GM10266 (cell line): ENCODE data around the gene UBL7.

ENCODE experiments used
- DNase-seq: peaks from one replicate; pipeline ENCODE4 v3.0.0; 2012; ENCODE audit errors: extremely low spot score
- TF ChIP-seq, protein P1 (sequence below): IDR thresholded peaks from 2 replicates; pipeline ENCODE4 v1.5.1; 2012; ENCODE audit warnings: mild to moderate bottlenecking, low read depth; ENCODE audit not compliant: control insufficient read depth, insufficient read depth; ENCODE audit errors: missing control alignments

Gene UBL7

DNA sequence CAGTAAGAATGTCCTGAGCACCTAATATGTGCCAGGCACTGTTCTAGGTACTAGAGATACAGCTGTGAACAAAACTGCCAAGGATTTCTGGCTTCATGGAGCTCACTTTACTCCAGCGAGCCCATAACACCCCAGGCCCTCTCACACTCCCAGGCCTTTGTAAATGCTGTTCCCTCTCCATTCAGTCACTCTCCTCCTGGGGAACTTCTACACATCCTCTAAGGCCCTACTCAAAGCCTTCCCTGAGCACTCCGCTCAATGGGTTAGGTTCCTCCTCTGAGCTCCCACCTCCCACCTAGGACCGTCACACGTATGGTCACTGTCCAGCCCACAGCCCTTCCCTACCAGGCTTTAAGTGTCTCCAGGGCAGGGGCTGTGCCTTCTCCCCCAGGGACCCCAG lies 54.4 kb downstream of the UBL7 start:
- TF ChIP-seq, protein P1, sequence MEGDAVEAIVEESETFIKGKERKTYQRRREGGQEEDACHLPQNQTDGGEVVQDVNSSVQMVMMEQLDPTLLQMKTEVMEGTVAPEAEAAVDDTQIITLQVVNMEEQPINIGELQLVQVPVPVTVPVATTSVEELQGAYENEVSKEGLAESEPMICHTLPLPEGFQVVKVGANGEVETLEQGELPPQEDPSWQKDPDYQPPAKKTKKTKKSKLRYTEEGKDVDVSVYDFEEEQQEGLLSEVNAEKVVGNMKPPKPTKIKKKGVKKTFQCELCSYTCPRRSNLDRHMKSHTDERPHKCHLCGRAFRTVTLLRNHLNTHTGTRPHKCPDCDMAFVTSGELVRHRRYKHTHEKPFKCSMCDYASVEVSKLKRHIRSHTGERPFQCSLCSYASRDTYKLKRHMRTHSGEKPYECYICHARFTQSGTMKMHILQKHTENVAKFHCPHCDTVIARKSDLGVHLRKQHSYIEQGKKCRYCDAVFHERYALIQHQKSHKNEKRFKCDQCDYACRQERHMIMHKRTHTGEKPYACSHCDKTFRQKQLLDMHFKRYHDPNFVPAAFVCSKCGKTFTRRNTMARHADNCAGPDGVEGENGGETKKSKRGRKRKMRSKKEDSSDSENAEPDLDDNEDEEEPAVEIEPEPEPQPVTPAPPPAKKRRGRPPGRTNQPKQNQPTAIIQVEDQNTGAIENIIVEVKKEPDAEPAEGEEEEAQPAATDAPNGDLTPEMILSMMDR = no peak
- no peak for DNase-seq

DNA sequence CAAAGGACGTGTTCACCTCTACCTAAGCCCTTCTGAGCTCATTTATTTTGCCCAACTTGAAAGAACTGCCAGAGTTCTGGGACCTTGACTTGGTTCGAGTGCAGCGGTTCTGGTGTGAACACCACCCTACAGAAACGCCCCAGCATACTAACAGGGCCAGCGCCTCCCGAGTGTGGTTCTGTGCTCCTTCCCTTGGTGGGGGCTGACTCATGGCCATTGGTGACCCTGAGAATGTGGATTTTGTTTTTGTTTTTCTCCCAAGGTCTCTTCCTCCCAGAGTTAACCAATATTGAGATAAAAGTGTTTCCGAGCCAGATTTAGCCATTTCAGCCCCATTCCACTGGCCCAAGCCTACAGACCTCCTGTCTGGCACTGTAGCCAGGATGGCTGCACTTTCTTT lies 55.1 kb downstream of the UBL7 start:
- TF ChIP-seq, protein P1 = no peak
- no peak for DNase-seq

- TF ChIP-seq, protein P1 = no peak
- peak; percentile 67 for DNase-seq
These were observed 56.9 kb downstream of the UBL7 start for GRCh38 chr15:74403991-74404563.

DNA sequence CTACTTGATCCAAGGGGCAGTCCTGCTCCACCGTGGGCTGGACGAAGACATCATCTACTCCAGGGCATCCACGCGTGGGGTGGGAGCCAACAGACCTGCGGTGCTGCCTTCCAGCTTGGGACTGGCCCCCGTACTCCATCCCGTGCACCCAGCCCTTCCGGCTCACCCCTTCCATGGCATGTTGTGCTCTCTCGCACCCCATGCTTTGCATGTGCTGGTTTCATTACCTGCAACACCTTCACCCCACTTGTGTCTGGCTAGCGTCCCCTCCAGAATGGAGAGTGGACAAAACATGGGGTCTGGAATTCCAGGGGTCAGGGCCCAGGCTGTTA lies 57.4 kb downstream of the UBL7 start:
- no peak for DNase-seq
- TF ChIP-seq, protein P1 = no peak

- DNase-seq = peak; percentile 69
- TF ChIP-seq, protein P1 = no peak
These were observed 57.9 kb downstream of the UBL7 start for GRCh38 chr15:74402873-74403587.

DNA sequence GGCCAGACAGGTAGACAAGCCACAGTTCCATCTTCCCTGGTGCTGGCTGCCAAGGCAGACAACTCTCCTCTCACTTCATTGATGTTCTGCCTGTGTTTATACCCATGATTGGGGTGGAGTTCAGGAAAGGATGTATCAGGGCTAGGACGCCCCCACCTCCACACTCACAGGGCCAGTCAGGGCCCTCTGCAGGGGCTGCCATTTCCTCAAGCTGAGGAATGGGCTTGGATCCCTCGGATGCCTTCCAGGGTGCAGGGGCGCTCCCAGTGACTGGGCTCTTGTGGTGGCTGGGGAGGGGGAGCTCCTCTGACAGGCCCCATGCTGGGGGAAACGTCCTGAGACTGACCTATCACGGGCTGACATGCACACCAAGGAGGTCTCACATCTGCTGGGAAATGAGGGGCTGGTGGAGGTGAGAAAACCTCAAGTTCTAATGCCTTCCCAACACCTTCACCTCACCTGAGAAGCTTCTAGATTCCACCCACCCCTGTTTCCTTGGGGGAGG lies 58.6 kb downstream of the UBL7 start:
- TF ChIP-seq, protein P1 = no peak
- no peak for DNase-seq
